CD4-positive, alpha-beta memory T cell (primary cell): Measurements from ENCODE around the gene TTC27. TPM values are rescaled to one million over a fixed set of nuclear protein-coding genes. Genes with fewer than 3 reads are reported as not detected.
"Not testable (repeated sequence)": the region's sequence is repeated elsewhere in the genome, so short reads cannot be mapped to it uniquely, and the experiment has no call there.

Source experiments
- CTCF ChIA-PET: fragments of 350-600 bp; sonication (Branson Sonifier 250); formaldehyde crosslinking; loops from one replicate; lab custom pipeline; 2021; ENCODE audit warnings: inconsistent platforms; ENCODE audit not compliant: partially characterized antibody; lab: Charles Lee
- POLR2A ChIA-PET: fragments of 350-600 bp; sonication (Branson Sonifier 250); formaldehyde crosslinking; loops from one replicate; lab custom pipeline; 2021; ENCODE audit not compliant: partially characterized antibody; lab: Charles Lee
- DNase-seq, 5 donors: peaks; one replicate each; pipeline versions ENCODE4 v3.0.0 to v3.0.0-alpha.2; 2020 to 2022; ENCODE audit warnings: mixed read lengths in 1 of 5
- H3K27ac ChIP-seq: one replicate; pipeline ENCODE4 v1.7.0; 2013; ENCODE audit warnings: low read depth, low read length
- H3K27me3 ChIP-seq: 2 replicates; pipeline ENCODE4 v1.7.0; 2013; ENCODE audit warnings: mild to moderate bottlenecking, low read length, moderate library complexity; ENCODE audit not compliant: insufficient read depth
- H3K36me3 ChIP-seq: 2 replicates; pipeline ENCODE4 v1.7.0; 2013; ENCODE audit warnings: mild to moderate bottlenecking, low read length, moderate library complexity; ENCODE audit not compliant: insufficient read depth
- H3K4me1 ChIP-seq: 2 replicates; pipeline ENCODE4 v1.7.0; 2013; ENCODE audit warnings: mild to moderate bottlenecking, low read length, moderate library complexity; ENCODE audit not compliant: insufficient read depth
- H3K4me3 ChIP-seq, 2 donors: one replicate each; pipeline ENCODE4 v1.7.0; 2013; ENCODE audit warnings: low read length in 2 of 2, mild to moderate bottlenecking in 1 of 2
- H3K9me3 ChIP-seq, 2 donors: one replicate each; pipeline ENCODE4 v1.7.0; 2013; ENCODE audit warnings: low read length in 2 of 2, control low read depth in 1 of 2; ENCODE audit not compliant: control insufficient read depth in 1 of 2
- H3K27ac Mint-ChIP-seq, 7 donors: one replicate each; pipeline ENCODE4 v1.8.0; 2020 to 2021; ENCODE audit warnings: mixed read lengths in 7 of 7, mild to moderate bottlenecking in 6 of 7, inconsistent platforms in 3 of 7, moderate library complexity in 3 of 7
- H3K27me3 Mint-ChIP-seq, 2 donors: one replicate each; pipeline ENCODE4 v1.8.0; 2020 to 2021; ENCODE audit warnings: mixed read lengths in 2 of 2
- H3K36me3 Mint-ChIP-seq, 2 donors: one replicate each; pipeline ENCODE4 v1.8.0; 2020 to 2021; ENCODE audit warnings: mixed read lengths in 2 of 2, inconsistent platforms in 1 of 2, mild to moderate bottlenecking in 1 of 2
- H3K4me1 Mint-ChIP-seq, 4 donors: one replicate each; pipeline ENCODE4 v1.8.0; 2020 to 2021; ENCODE audit warnings: mixed read lengths in 4 of 4, mild to moderate bottlenecking in 1 of 4
- H3K4me3 Mint-ChIP-seq, 8 donors: one replicate each; pipeline ENCODE4 v1.8.0; 2020 to 2021; ENCODE audit warnings: mixed read lengths in 8 of 8, mild to moderate bottlenecking in 7 of 8, moderate library complexity in 6 of 8, inconsistent platforms in 3 of 8
- H3K9me3 Mint-ChIP-seq, 8 donors: one replicate each; pipeline ENCODE4 v1.8.0; 2020 to 2021; ENCODE audit warnings: mixed read lengths in 8 of 8, mild to moderate bottlenecking in 5 of 8, inconsistent platforms in 3 of 8, moderate library complexity in 1 of 8
- intact Hi-C: fragments of 100-400 bp; cut with micrococcal nuclease; formaldehyde crosslinking; loops from one replicate; pipeline ENCODE4 v1.15.1; 2023
- polyA plus RNA-seq, 2 donors: library from polyadenylated mRNA; unstranded; fragments of 300-500 nt; fragmentation: Illumina TruSeq; gene quantifications; one replicate each; pipeline ENCODE4 v1.2.3, GENCODE V29; 2021
- total RNA-seq, 2 experiments: library from RNA; stranded (reverse); gene quantifications; one replicate each; pipeline ENCODE4 v1.2.3, GENCODE V29; 2021

TTC27 gene
- total and polyA plus RNA-seq, 4 experiments from 2014 or later, result 20.9 to 27.5 (median 25.3) TPM

DNA sequence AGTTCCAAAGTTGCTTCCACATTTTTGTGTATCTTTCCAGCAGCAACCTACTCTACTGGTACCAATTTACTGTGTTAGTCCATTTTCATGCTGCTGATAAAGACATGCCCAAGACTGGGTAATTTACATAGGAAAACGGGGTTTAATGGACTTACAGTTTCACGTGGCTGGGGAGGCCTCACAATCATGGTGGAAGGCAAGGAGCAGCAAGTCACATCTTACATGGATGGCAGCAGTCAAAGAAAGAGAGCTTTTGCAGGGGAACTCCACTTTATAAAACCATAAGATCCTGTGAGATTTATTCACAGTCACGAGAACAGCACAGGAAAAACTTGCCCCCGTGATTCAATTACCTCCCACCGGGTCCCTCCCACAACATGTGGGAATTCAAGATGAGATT is 98.8 kb downstream of the TTC27 start:
- H3K4me3 Mint-ChIP-seq, DNase-seq, POLR2A ChIA-PET, H3K27ac ChIP-seq, H3K9me3 ChIP-seq, CTCF ChIA-PET, H3K27me3 Mint-ChIP-seq, H3K27me3 ChIP-seq, intact Hi-C loops, H3K9me3 Mint-ChIP-seq, H3K4me3 ChIP-seq, H3K4me1 ChIP-seq, H3K27ac Mint-ChIP-seq, H3K36me3 ChIP-seq: not testable (repeated sequence)
- peaks cover 6 to 16% (median 10%) of the 10 kb centered on the region in 4 donors for H3K4me1 Mint-ChIP-seq
- H3K36me3 Mint-ChIP-seq, result peaks cover 51 to 72% of the 10 kb centered on the region in 2 donors

DNA sequence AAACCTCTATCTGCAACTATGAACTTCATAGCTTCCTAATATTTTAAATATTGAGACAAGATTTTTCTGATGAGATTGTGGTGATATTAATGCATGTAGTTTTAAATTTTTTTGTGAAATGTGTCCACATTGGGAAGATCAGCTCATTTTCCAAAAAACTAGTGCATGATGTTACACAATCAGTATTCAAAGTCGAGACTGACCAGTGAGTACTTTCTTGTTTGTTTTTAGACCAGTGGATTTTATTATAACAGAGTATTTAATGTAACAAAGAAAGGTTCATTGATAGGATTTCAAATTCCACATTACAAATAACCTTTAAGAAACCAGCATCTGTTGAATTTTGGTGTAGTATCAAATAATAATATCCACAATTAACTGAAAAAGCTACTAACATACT is 99.3 kb downstream of the TTC27 start:
- Histone ChIP-seq H3K4me3 (no peak overlapping the region), H3K36me3 (no peaks in the 10 kb centered on the region), H3K9me3 (no peaks in the 10 kb centered on the region), H3K4me1 (no peaks in the 10 kb centered on the region), H3K27ac (no peak overlapping the region), H3K27me3 (no peaks in the 10 kb centered on the region)
- peaks cover 49 to 69% of the 10 kb centered on the region in 2 donors for H3K36me3 Mint-ChIP-seq
- peaks cover 0 to 7% (median under 1%) of the 10 kb centered on the region in 8 donors for H3K9me3 Mint-ChIP-seq
- H3K4me1 Mint-ChIP-seq, result peaks cover 6 to 16% (median 8%) of the 10 kb centered on the region in 4 donors
- no peak overlapping the region for H3K27ac Mint-ChIP-seq
- DNase-seq, result no peak
- ChIA-PET CTCF (no interaction called here), POLR2A (no interaction called here)
- no peaks in the 10 kb centered on the region for H3K27me3 Mint-ChIP-seq
- H3K4me3 Mint-ChIP-seq, result no peak overlapping the region
- intact Hi-C loops, result no loop called here

DNA sequence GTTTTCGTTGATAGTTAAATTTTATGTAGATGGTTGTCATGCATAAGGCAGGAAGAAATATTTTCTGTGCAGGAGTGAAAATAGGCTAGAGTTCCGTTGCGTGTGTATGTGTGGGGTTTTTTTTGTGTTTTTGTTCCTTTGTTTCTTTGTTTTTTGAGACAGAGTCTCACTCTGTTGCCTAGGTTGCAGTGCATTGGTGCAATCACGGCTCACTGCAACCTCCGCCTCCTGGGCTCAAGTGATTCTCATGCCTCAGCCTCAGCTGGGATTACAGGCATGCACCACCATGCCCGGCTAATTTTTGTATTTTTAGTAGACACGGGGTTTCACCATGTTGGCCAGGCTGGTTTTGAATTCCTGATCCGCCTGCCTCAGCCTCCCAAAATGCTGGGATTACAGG is 103.1 kb downstream of the TTC27 start:
- DNase-seq, CTCF ChIA-PET, H3K27me3 Mint-ChIP-seq, H3K4me1 ChIP-seq, H3K36me3 ChIP-seq, H3K27ac Mint-ChIP-seq, H3K4me1 Mint-ChIP-seq, H3K4me3 Mint-ChIP-seq, H3K9me3 Mint-ChIP-seq, intact Hi-C loops, POLR2A ChIA-PET, H3K27ac ChIP-seq, H3K9me3 ChIP-seq, H3K27me3 ChIP-seq, H3K4me3 ChIP-seq: not testable (repeated sequence)
- peaks cover 34 to 47% of the 10 kb centered on the region in 2 donors for H3K36me3 Mint-ChIP-seq

DNA sequence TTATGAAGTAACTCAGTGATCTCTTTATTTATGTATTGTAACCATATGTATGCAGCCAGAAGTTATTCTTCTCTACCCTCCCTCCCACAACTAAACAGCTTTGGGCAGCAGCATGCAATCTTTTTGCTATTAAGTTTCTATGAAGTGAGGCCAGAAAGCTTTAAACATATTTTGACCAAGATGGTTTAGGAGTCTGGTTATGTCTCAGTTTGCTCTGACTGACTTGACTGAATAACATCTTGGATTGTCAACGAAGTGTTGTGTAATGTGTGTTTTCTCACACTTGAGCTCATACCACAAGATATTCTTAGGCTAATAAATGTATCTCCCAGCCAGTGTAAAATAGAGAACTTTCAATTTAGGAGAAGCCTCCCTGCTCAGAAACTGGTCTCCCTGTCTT is 104.3 kb downstream of the TTC27 start:
- POLR2A ChIA-PET, result no interaction called here
- no peaks in the 10 kb centered on the region for H3K36me3 ChIP-seq
- H3K27ac ChIP-seq, result no peak overlapping the region
- H3K9me3 ChIP-seq, result no peaks in the 10 kb centered on the region
- CTCF ChIA-PET, result no interaction called here
- Mint-ChIP-seq H3K4me3 (no peak overlapping the region), H3K27me3 (no peaks in the 10 kb centered on the region), H3K9me3 (no peaks in the 10 kb centered on the region), H3K4me1 (peaks cover 0 to 4% (median 1%) of the 10 kb centered on the region in 4 donors), H3K27ac (no peak overlapping the region), H3K36me3 (peaks cover 30 to 43% of the 10 kb centered on the region in 2 donors)
- no peaks in the 10 kb centered on the region for H3K4me1 ChIP-seq
- no peak overlapping the region for H3K4me3 ChIP-seq
- intact Hi-C loops, result no loop called here
- DNase-seq, result no peak
- no peaks in the 10 kb centered on the region for H3K27me3 ChIP-seq

DNA sequence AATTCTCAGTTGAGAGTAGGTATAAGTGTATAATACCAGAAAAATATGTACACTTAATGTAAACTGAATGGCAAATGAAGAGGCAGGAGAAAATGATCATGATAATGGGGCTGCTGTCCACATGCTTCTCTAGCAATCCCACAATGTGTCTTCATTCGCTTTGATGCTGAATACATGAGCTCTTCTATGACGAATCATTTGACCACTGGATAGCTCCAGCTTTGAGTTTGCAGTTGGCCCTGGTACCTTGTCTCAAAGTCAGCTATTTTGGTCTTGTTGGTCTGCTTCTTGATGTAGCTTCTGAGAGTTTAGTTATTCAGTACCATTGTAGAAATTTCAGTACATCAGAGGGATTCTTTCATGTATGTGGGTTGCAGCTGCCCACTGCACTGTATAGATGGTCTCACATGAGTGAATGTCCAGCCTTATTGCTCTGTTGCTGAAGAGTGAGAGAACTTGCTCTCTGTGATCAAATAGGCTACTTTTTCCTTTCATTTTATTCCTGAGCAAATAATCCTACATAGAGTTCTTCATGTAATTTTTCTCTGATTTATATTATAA is 105.1 kb downstream of the TTC27 start:
- H3K27me3 ChIP-seq, result no peaks in the 10 kb centered on the region
- Mint-ChIP-seq H3K4me1 (peaks cover 0 to 4% (median 1%) of the 10 kb centered on the region in 4 donors), H3K9me3 (no peaks in the 10 kb centered on the region), H3K27ac (no peak overlapping the region), H3K4me3 (no peak overlapping the region), H3K36me3 (peaks cover 34 to 47% of the 10 kb centered on the region in 2 donors), H3K27me3 (no peaks in the 10 kb centered on the region)
- no peak overlapping the region for H3K4me3 ChIP-seq
- CTCF ChIA-PET, result no interaction called here
- H3K27ac ChIP-seq, result no peak overlapping the region
- no peak for DNase-seq
- no peaks in the 10 kb centered on the region for H3K4me1 ChIP-seq
- POLR2A ChIA-PET, result no interaction called here
- H3K9me3 ChIP-seq, result no peaks in the 10 kb centered on the region
- H3K36me3 ChIP-seq, result no peaks in the 10 kb centered on the region
- intact Hi-C loops, result no loop called here

DNA sequence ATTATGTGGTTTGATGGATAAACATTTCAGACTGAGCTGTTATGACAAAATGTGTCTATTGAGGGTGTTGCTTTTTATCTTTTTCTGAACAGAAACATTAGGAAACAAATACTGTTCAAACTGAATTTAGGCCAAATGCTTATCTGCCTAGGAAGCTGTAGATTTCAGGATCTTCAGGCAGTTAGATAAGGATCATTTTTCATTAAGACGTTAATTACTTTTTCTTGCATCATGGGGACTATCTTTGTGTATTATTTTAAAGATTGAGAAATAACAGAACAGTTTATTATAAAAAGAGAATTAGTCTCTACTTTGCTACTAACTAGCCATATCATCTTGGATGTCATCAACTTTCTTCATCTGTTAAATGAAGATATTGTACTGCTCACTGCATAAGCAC is 107.5 kb downstream of the TTC27 start:
- Mint-ChIP-seq H3K27me3 (no peaks in the 10 kb centered on the region), H3K36me3 (peaks cover 44 to 50% of the 10 kb centered on the region in 2 donors), H3K27ac (no peak overlapping the region), H3K4me3 (no peak overlapping the region), H3K9me3 (no peaks in the 10 kb centered on the region), H3K4me1 (peaks cover 0 to 1% (median 0%) of the 10 kb centered on the region in 4 donors)
- no peaks in the 10 kb centered on the region for H3K27me3 ChIP-seq
- DNase-seq, result no peak
- intact Hi-C loops, result no loop called here
- no peaks in the 10 kb centered on the region for H3K36me3 ChIP-seq
- no peak overlapping the region for H3K27ac ChIP-seq
- POLR2A ChIA-PET, result no interaction called here
- H3K4me3 ChIP-seq, result no peak overlapping the region
- no peaks in the 10 kb centered on the region for H3K4me1 ChIP-seq
- no peaks in the 10 kb centered on the region for H3K9me3 ChIP-seq
- CTCF ChIA-PET, result interaction anchor here (1.2 kb wide), 1 partner anchor 12 kb away, joined by 3 read pairs; no protein-coding TSS in a partner anchor

DNA sequence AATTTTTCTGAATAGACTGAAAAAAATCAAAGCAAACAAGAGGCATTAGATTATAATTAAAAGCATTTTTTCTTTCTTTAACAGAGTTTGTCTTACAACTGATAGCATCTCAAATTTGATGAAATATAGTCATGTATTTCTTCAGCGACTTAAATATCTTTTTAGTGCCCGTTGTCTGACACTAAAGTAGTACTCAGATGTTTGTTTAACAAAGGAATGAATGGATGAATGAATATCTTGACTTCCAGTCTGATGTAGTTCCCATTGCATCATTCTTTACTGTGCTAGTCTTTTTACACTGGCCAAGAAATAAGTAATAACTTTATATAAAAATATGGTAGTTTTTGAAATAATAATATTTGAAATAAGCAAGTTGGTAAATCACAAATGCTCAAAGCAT is 111.1 kb downstream of the TTC27 start:
- CTCF ChIA-PET, result no interaction called here
- Mint-ChIP-seq H3K4me3 (no peak overlapping the region), H3K9me3 (no peaks in the 10 kb centered on the region), H3K4me1 (no peaks in the 10 kb centered on the region), H3K27me3 (no peaks in the 10 kb centered on the region), H3K36me3 (peaks cover 58 to 66% of the 10 kb centered on the region in 2 donors), H3K27ac (no peak overlapping the region)
- no peak overlapping the region for H3K27ac ChIP-seq
- DNase-seq, result no peak
- intact Hi-C loops, result no loop called here
- no peak overlapping the region for H3K4me3 ChIP-seq
- H3K27me3 ChIP-seq, result no peaks in the 10 kb centered on the region
- peaks cover 3% of the 10 kb centered on the region for H3K36me3 ChIP-seq
- no peaks in the 10 kb centered on the region for H3K4me1 ChIP-seq
- no peaks in the 10 kb centered on the region for H3K9me3 ChIP-seq
- POLR2A ChIA-PET, result no interaction called here
